AG09309 (cell line): ENCODE results near the gene FAM8A1.
A peak's percentile ranks its signal among the peaks of the same experiment; 100 is the strongest.

Experiments used
- DNase-seq: peaks from one replicate; pipeline ENCODE4 v3.0.0-alpha.2; 2010; ENCODE audit warnings: low read depth
- H3K4me3 ChIP-seq: 2 replicates; pipeline ENCODE4 v1.5.1; 2011; ENCODE audit warnings: mild to moderate bottlenecking, low read depth, low read length, moderate library complexity; ENCODE audit not compliant: control insufficient read depth
- TF ChIP-seq, protein P1 (sequence below): IDR thresholded peaks from 2 replicates; pipeline ENCODE4 v1.5.1; 2011; ENCODE audit warnings: mild to moderate bottlenecking, low read depth, low read length, inconsistent platforms; ENCODE audit not compliant: insufficient read depth, control insufficient read depth; ENCODE audit errors: missing control alignments

The FAM8A1 gene, protein sequence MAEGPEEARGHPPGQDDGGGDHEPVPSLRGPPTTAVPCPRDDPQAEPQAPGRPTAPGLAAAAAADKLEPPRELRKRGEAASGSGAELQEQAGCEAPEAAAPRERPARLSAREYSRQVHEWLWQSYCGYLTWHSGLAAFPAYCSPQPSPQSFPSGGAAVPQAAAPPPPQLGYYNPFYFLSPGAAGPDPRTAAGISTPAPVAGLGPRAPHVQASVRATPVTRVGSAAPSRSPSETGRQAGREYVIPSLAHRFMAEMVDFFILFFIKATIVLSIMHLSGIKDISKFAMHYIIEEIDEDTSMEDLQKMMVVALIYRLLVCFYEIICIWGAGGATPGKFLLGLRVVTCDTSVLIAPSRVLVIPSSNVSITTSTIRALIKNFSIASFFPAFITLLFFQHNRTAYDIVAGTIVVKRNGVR

DNA sequence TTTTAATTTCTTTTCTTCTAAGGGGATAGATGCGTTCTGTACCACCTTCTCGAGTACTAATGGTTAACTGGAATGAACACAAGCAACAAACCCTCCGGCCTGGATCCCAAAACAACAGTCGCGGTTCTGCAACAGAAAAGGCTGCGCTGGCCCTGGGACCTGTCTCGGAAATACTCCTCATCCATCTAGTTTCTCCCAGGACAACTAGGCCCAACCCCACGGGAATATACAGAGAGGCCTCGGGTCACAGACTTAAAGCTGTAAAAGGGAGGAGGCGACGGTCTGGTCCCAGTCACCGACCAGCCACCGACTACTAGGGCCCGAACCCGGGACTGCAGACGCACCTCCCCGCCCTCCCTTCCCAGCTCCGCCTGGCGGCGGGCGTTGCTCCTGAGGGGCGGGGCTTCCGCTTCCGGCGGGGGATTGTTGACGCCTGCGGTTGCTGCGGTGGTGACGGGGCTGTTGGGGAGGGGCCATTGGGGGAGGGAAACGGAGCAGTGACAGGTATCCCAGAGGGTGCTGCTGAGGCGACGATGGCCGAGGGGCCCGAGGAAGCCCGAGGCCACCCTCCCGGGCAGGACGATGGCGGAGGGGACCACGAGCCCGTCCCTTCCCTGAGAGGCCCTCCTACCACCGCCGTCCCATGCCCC, at the start of gene FAM8A1:
Gene FAM8A1 (plus strand): TSS at position 426 of the 650 bp plus-strand sequence. CDS start 108 bp downstream, at position 534.
- H3K4me3 ChIP-seq, result peak within 1 kb of the TSS; percentile 83
- DNase-seq, result peak; percentile 35
- TF ChIP-seq, protein P1, sequence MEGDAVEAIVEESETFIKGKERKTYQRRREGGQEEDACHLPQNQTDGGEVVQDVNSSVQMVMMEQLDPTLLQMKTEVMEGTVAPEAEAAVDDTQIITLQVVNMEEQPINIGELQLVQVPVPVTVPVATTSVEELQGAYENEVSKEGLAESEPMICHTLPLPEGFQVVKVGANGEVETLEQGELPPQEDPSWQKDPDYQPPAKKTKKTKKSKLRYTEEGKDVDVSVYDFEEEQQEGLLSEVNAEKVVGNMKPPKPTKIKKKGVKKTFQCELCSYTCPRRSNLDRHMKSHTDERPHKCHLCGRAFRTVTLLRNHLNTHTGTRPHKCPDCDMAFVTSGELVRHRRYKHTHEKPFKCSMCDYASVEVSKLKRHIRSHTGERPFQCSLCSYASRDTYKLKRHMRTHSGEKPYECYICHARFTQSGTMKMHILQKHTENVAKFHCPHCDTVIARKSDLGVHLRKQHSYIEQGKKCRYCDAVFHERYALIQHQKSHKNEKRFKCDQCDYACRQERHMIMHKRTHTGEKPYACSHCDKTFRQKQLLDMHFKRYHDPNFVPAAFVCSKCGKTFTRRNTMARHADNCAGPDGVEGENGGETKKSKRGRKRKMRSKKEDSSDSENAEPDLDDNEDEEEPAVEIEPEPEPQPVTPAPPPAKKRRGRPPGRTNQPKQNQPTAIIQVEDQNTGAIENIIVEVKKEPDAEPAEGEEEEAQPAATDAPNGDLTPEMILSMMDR, result peak; percentile 75

DNA sequence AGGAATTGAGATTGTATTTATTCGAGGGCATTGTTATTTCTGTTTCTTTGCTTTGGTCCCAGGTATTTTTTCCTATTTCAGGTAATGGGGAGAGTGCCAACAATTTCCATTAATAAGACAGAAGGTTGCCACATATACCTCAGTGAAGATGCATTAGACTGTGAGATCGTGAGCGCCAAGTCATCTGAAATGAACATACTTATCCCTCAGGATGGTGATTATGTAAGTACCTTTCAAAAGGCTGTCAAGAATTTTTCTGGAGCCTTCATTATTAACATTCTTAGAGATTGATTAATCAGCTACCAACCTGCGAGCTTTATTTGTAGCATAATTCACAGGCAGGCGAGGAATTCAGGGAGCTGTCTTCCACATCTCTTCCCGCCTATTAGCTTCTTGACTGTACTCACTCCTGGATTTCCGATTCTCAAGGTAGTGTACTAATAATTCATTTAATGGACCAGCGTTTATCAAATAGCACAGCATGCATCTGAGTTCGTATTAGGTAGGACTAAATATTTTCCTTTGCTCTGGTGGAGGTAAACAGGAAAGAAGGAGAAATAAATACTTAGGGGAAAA, 48.6 kb upstream of the FAM8A1 start:
- H3K4me3 ChIP-seq, result no peak overlapping the region
- TF ChIP-seq, protein P1, result no peak
- no peak for DNase-seq

DNA sequence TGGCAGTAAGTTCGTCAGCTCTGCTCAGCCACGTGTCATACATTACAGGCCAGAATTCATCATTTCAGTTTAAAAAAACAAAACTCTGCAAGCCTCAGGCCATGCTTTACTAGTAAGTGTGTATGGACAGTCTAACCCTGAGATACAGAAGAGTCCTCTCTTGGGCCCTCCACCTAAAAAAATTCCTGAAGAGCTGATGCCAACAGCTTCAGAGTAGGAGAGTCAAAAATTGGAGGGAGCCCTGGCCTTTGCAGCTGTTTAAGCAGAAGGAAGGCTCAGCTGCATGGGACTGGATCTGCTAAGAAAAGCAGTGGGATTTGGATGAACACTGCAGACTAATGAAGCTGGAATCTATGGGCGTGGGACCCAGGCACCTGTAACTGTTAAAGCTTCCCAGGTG, 47.2 kb upstream of the FAM8A1 start:
- H3K4me3 ChIP-seq, result no peak overlapping the region
- no peak for DNase-seq
- TF ChIP-seq, protein P1, result no peak

DNA sequence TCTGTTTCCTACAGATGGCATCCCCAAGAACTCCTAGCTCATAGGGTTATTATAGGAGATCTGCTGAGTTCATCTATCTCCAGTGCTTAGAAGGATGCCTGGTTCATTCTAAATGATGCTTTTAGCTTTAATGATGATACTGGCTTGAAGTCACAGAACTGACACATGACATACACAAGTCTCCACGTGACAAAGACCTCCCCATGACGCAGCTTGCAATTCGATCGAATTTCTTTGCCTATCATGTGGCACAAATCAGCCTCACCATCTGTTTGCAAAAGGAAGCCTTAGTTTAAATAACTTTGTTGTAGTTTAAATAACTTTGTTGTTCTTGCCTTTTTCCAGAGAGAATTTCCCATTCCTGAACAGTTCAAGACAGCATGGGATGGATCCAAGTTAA, 44.1 kb upstream of the FAM8A1 start:
- TF ChIP-seq, protein P1, result no peak
- no peak for DNase-seq
- no peak overlapping the region for H3K4me3 ChIP-seq

DNA sequence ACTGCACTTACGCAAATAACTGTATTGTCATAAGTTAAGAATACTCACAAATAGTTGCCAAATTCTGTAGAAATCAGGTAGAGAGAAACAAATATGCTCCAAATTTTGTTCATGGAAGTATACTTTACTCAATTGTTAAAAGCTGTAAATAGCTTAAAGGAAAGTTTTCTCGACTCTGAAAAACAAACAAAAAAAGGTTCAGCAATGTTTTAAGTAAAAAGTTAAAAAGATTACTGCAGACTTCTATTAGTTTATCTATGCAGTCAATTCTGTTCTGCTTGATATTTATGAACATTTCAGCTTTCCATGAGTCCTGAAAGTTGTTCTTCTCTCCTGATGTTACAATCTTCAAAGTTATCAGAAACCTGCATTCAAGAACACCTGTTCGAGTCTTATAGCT, 37.5 kb upstream of the FAM8A1 start:
- TF ChIP-seq, protein P1, result no peak
- no peak for DNase-seq
- no peak overlapping the region for H3K4me3 ChIP-seq

DNA sequence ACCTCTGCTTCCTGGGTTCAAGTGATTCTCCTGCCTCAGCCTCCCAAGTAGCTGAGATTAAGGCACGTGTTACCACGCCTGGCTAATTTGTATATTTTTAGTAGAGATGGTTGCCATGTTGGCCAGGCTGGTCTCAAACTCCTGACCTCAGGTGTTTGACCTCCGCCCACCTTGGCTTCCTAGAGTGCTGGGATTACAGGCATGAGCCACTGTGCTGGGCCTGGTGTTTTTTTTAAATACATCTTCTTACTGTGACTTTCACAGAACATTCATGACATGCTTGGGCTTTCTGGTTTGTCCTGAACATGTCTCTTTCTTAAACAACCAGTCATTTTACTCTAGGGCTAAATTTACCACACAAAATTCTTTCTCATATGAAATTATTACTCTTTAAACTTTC, 34.7 kb upstream of the FAM8A1 start:
- no peak for DNase-seq
- TF ChIP-seq, protein P1, result no peak
- no peak overlapping the region for H3K4me3 ChIP-seq
